Psoas muscle (tissue), 8 donors: Measurements from ENCODE around the gene BICDL2. TPM values are rescaled to one million over a fixed set of nuclear protein-coding genes. Genes with fewer than 3 reads are reported as not detected.
"Not testable (repeated sequence)": the region's sequence is repeated elsewhere in the genome, so short reads cannot be mapped to it uniquely, and the experiment has no call there.

ENCODE experiments used
- ATAC-seq, 4 donors: fragments of 200-7000 bp; cut with Tn5 transposase; one replicate each; pipeline ENCODE4 v1.9.1; 2020; ENCODE audit warnings: moderate library complexity in 3 of 4, mild to moderate bottlenecking in 2 of 4
- DNase-seq, 2 donors: peaks; one replicate each; pipeline ENCODE4 v3.0.0-alpha.2; 2020
- H3K27ac ChIP-seq: fragments of 200-600 bp; one replicate; pipeline ENCODE4 v1.8.0; 2022
- H3K27me3 ChIP-seq, 3 donors: fragments of 200-600 bp in 1 of 3; one replicate each; pipeline versions ENCODE4 v1.6.1 to v1.8.0; 2013 to 2022; ENCODE audit warnings: low read length in 2 of 3, mild to moderate bottlenecking in 2 of 3, moderate library complexity in 1 of 3; ENCODE audit not compliant: insufficient read depth in 3 of 3
- H3K36me3 ChIP-seq, 2 donors: fragments of 200-600 bp in 1 of 2; one replicate each; pipeline versions ENCODE4 v1.6.1 to v1.8.0; 2013 to 2022; ENCODE audit warnings: low read depth in 1 of 2, mild to moderate bottlenecking in 1 of 2, moderate library complexity in 1 of 2; ENCODE audit not compliant: insufficient read depth in 1 of 2
- H3K4me1 ChIP-seq: fragments of 200-600 bp; one replicate; pipeline ENCODE4 v1.8.0; 2022
- H3K4me3 ChIP-seq: fragments of 200-600 bp; one replicate; pipeline ENCODE4 v1.8.0; 2022; ENCODE audit warnings: mild to moderate bottlenecking
- H3K9me3 ChIP-seq: fragments of 200-600 bp; one replicate; pipeline ENCODE4 v1.8.0; 2022
- CTCF ChIP-seq: fragments of 200-600 bp; IDR thresholded peaks from one replicate; pipeline ENCODE4 v1.8.0; 2022; ENCODE audit warnings: antibody characterized with exemption
- WGBS, 3 donors: extraction: QIAGEN DNeasy Blood & Tissue Kit; methylation state at CpG; one replicate each; pipeline versions ENCODE4 v1.1.6 to v1.1.7; 2013; 5-methylcytosine and 5-hydroxymethylcytosine counted together
- intact Hi-C, 2 donors: fragments of 100-400 bp; cut with DNase I; formaldehyde crosslinking; loops; one replicate each; pipeline versions ENCODE4 v1.11.0 to v1.14.2; 2022
- polyA plus RNA-seq, 3 donors: library from polyadenylated mRNA; stranded (reverse); fragments of 200-250 nt; gene quantifications; one replicate each; pipeline ENCODE4 v1.2.3, GENCODE V29; 2013
- total RNA-seq, 4 donors: library from RNA; stranded (reverse); fragmentation: NEBNext Ultra II Directional in 2 of 4; extraction: Animal tissue kit (Norgen Biotek cat#: 25700) in 2 of 4; gene quantifications; one replicate each; pipeline versions ENCODE4 v1.2.1 to v1.2.4, GENCODE V29; 2021 to 2023
- donor health status: healthy with polysubstance abuse.
- donor health status: DM: no; HTN: no; CAD: no; lungs with moderate emphysema.
- donor health status: Bipolar disorder and iron deficiency.
- donor health status: healthy.
- donor health status: DM: yes; HTN: yes; CAD: no.
- donor health status: DM: no; HTN: no; CAD: no.
- donor health status: DM: no; HTN: no; CAD: no.
- donor health status: DM: yes; HTN: yes; CAD: no.

BICDL2 gene
- total and polyA plus RNA-seq, 7 donors = 0.01 to 0.18 TPM; not detected in 5

GRCh38 chr16:3073448-3073847 is 36.7 kb upstream of the BICDL2 start:
- H3K4me1 ChIP-seq = no peaks in the 10 kb centered on the region
- H3K27ac ChIP-seq = no peak overlapping the region
- intact Hi-C loops = no loop called here
- WGBS, 3 donors = 79 to 88% (median 82%) methylated on average over 7 of the region's 7 CpGs
- no peak for ATAC-seq
- H3K27me3 ChIP-seq = no peaks in the 10 kb centered on the region
- H3K4me3 ChIP-seq = no peak overlapping the region
- peaks cover 0 to 3% of the 10 kb centered on the region in 2 donors for H3K36me3 ChIP-seq
- TF ChIP-seq CTCF = no peak
- DNase-seq = no peak
- no peaks in the 10 kb centered on the region for H3K9me3 ChIP-seq

GRCh38 chr16:3072576-3073263 is 36.0 kb upstream of the BICDL2 start:
- H3K27me3 ChIP-seq, H3K27ac ChIP-seq, DNase-seq, ATAC-seq, intact Hi-C loops, H3K9me3 ChIP-seq, H3K4me3 ChIP-seq, H3K4me1 ChIP-seq: not testable (repeated sequence)
- WGBS, 3 donors = 20 to 68% (median 54%) methylated on average over 4 to 15 of the region's 18 CpGs
- peaks cover 0 to 10% of the 10 kb centered on the region in 2 donors for H3K36me3 ChIP-seq

GRCh38 chr16:3072148-3072547 is 35.4 kb upstream of the BICDL2 start:
- H3K27ac ChIP-seq, H3K4me3 ChIP-seq, intact Hi-C loops, H3K4me1 ChIP-seq, H3K9me3 ChIP-seq, H3K27me3 ChIP-seq, DNase-seq: not testable (repeated sequence)
- H3K36me3 ChIP-seq = peaks cover 0 to 13% of the 10 kb centered on the region in 2 donors
- 57 to 76% (median 69%) methylated on average over 3 of the region's 4 CpGs for WGBS, 3 donors
- peak in 1 of 4 donors; percentile 18 for ATAC-seq

GRCh38 chr16:3071655-3072054 is 34.9 kb upstream of the BICDL2 start:
- Histone ChIP-seq H3K27ac (no peak overlapping the region), H3K36me3 (peaks cover 0 to 13% of the 10 kb centered on the region in 2 donors), H3K9me3 (no peaks in the 10 kb centered on the region), H3K4me1 (peaks cover 8% of the 10 kb centered on the region), H3K4me3 (no peak overlapping the region), H3K27me3 (no peaks in the 10 kb centered on the region)
- WGBS, 3 donors = 81 to 84% (median 83%) methylated on average over 7 of the region's 7 CpGs
- intact Hi-C loops = no loop called here
- TF ChIP-seq CTCF = no peak
- DNase-seq (no peak), ATAC-seq (peak in 1 of 4 donors; percentile 15)

GRCh38 chr16:3070608-3071111 is 33.9 kb upstream of the BICDL2 start:
- intact Hi-C loops = no loop called here
- no peak overlapping the region for H3K4me3 ChIP-seq
- peak in 1 of 4 donors; percentile 27 for ATAC-seq
- H3K4me1 ChIP-seq = peaks cover 8% of the 10 kb centered on the region
- no peak for TF ChIP-seq CTCF
- H3K9me3 ChIP-seq = no peaks in the 10 kb centered on the region
- no peak for DNase-seq
- H3K36me3 ChIP-seq = peaks cover 0 to 13% of the 10 kb centered on the region in 2 donors
- WGBS, 3 donors = 64 to 87% (median 68%) methylated on average over 9 of the region's 9 CpGs
- H3K27me3 ChIP-seq = no peaks in the 10 kb centered on the region
- H3K27ac ChIP-seq = no peak overlapping the region

- Histone ChIP-seq H3K36me3 (peaks cover 0 to 13% of the 10 kb centered on the region in 2 donors), H3K4me1 (peaks cover 20% of the 10 kb centered on the region)
- ATAC-seq, H3K4me3 ChIP-seq, intact Hi-C loops, DNase-seq, H3K27me3 ChIP-seq, H3K27ac ChIP-seq, H3K9me3 ChIP-seq: not testable (repeated sequence)
- 83 to 87% (median 84%) methylated on average over 10 of the region's 11 CpGs for WGBS, 3 donors
Measured at GRCh38 chr16:3069146-3069545, 32.4 kb upstream of the BICDL2 start.
